Aorta (tissue), 5 donors: ENCODE data around the gene CHCHD6. TPM values are rescaled to one million over a fixed set of nuclear protein-coding genes. Genes with fewer than 3 reads are reported as not detected.
A peak's percentile ranks its signal among the peaks of the same experiment; 100 is the strongest.

Source experiments
- ATAC-seq: fragments of 200-7000 bp; cut with Tn5 transposase; one replicate; pipeline ENCODE4 v1.9.1; 2022; ENCODE audit warnings: moderate library complexity; ENCODE audit not compliant: low FRiP score
- DNase-seq, 2 donors: peaks; one replicate each; pipeline ENCODE4 v3.0.0-alpha.2; 2020
- H3K27ac ChIP-seq, 2 donors: one replicate each; pipeline ENCODE4 v1.5.1; 2013; ENCODE audit warnings: low read length in 2 of 2, mild to moderate bottlenecking in 2 of 2, moderate library complexity in 2 of 2, control low read depth in 1 of 2, inconsistent platforms in 1 of 2, low read depth in 1 of 2
- H3K27me3 ChIP-seq, 2 donors: one replicate each; pipeline ENCODE4 v1.6.1; 2013; ENCODE audit warnings: control low read depth in 1 of 2, low read length in 1 of 2, mild to moderate bottlenecking in 1 of 2, moderate library complexity in 1 of 2; ENCODE audit not compliant: insufficient read depth in 2 of 2, control insufficient read depth in 1 of 2
- H3K36me3 ChIP-seq, 2 donors: one replicate each; pipeline ENCODE4 v1.6.1; 2013; ENCODE audit warnings: control low read depth in 1 of 2, low read length in 1 of 2, mild to moderate bottlenecking in 1 of 2; ENCODE audit not compliant: insufficient read depth in 2 of 2, control insufficient read depth in 1 of 2
- H3K4me1 ChIP-seq, 2 donors: one replicate each; pipeline ENCODE4 v1.6.1; 2013; ENCODE audit warnings: low read length in 2 of 2, control low read depth in 1 of 2, mild to moderate bottlenecking in 1 of 2, moderate library complexity in 1 of 2; ENCODE audit not compliant: insufficient read depth in 2 of 2, control insufficient read depth in 1 of 2
- H3K4me3 ChIP-seq, 2 donors: one replicate each; pipeline ENCODE4 v1.5.1; 2013; ENCODE audit warnings: low read length in 2 of 2, control low read depth in 1 of 2, mild to moderate bottlenecking in 1 of 2
- H3K9me3 ChIP-seq: one replicate; pipeline ENCODE4 v1.6.1; 2013; ENCODE audit warnings: mild to moderate bottlenecking, low read length; ENCODE audit not compliant: control insufficient read depth
- WGBS, 2 donors: extraction: QIAGEN DNeasy Blood & Tissue Kit; methylation state at CpG; one replicate each; pipeline ENCODE4 v1.1.7; 2013; 5-methylcytosine and 5-hydroxymethylcytosine counted together
- intact Hi-C, 2 donors: fragments of 100-400 bp; cut with DNase I; formaldehyde crosslinking; loops; one replicate each; pipeline versions ENCODE4 v1.14.2 to v1.15.0; 2022
- polyA plus RNA-seq, 2 donors: library from polyadenylated mRNA; stranded (reverse); fragments of 200-250 nt; gene quantifications; one replicate each; pipeline ENCODE4 v1.2.3, GENCODE V29; 2013
- total RNA-seq, 2 donors: library from RNA; stranded (reverse); fragmentation: NEBNext Ultra II Directional; extraction: Animal tissue kit (Norgen Biotek cat#: 25700); gene quantifications; one replicate each; pipeline ENCODE4 v1.2.1, GENCODE V29; 2021
- donor health status: healthy with polysubstance abuse.
- donor health status: Bipolar disorder and iron deficiency.
- donor health status: DM: no; HTN: no; CAD: no.
- donor health status: DM: no; HTN: no; CAD: no.
- donor health status: DM: yes; HTN: yes; CAD: no.

Gene CHCHD6
- total and polyA plus RNA-seq, 4 donors, result 10.8 to 24.6 (median 11.9) TPM

- intact Hi-C loops, result no loop called here
- Histone ChIP-seq H3K36me3 (no peaks in the 10 kb centered on the region), H3K9me3 (no peaks in the 10 kb centered on the region), H3K4me1 (peaks cover 4 to 5% of the 10 kb centered on the region in 2 donors), H3K4me3 (no peak overlapping the region), H3K27ac (no peak overlapping the region), H3K27me3 (no peaks in the 10 kb centered on the region)
- DNase-seq (no peak), ATAC-seq (no peak)
- 92 to 93% methylated on average over 5 of the region's 5 CpGs for WGBS, 2 donors
Observed at GRCh38 chr3:126743350-126743749, 39.3 kb downstream of the CHCHD6 start.

GRCh38 chr3:126743781-126744180, 39.7 kb downstream of the CHCHD6 start:
- Histone ChIP-seq H3K4me3 (no peak overlapping the region), H3K9me3 (no peaks in the 10 kb centered on the region), H3K27ac (no peak overlapping the region), H3K27me3 (no peaks in the 10 kb centered on the region), H3K36me3 (no peaks in the 10 kb centered on the region), H3K4me1 (peaks cover 4 to 5% of the 10 kb centered on the region in 2 donors)
- ATAC-seq (no peak), DNase-seq (no peak)
- 67 to 78% methylated on average over 5 of the region's 5 CpGs for WGBS, 2 donors
- intact Hi-C loops, result no loop called here

GRCh38 chr3:126745760-126746394, 41.8 kb downstream of the CHCHD6 start:
- whole genome bisulfite sequencing, 2 donors, result 45 to 67% methylated on average over 6 of the region's 6 CpGs
- intact Hi-C loops, result loop anchor here (5.0 kb wide), 2 partner anchors 64 to 801 kb away; no protein-coding TSS in a partner anchor
- Histone ChIP-seq H3K4me1 (peaks cover 4 to 5% of the 10 kb centered on the region in 2 donors), H3K36me3 (no peaks in the 10 kb centered on the region), H3K9me3 (no peaks in the 10 kb centered on the region), H3K27me3 (no peaks in the 10 kb centered on the region), H3K4me3 (no peak overlapping the region), H3K27ac (peak overlapping the region; percentile 53 to 88)
- DNase-seq (no peak), ATAC-seq (peak; percentile 16)

GRCh38 chr3:126746395-126747177, 42.5 kb downstream of the CHCHD6 start:
- H3K27me3 ChIP-seq, result no peaks in the 10 kb centered on the region
- peak overlapping the region; percentile 53 to 88 for H3K27ac ChIP-seq

GRCh38 chr3:126747768-126748167, 43.7 kb downstream of the CHCHD6 start:
- peak in 1 of 2 donors; percentile 75 for DNase-seq
- 97 to 98% methylated on average over 6 of the region's 6 CpGs for WGBS, 2 donors
- intact Hi-C loops, result loop anchor here (5.0 kb wide), 2 partner anchors 65 to 800 kb away; no protein-coding TSS in a partner anchor
- Histone ChIP-seq H3K4me3 (no peak overlapping the region), H3K27me3 (no peaks in the 10 kb centered on the region), H3K27ac (no peak overlapping the region), H3K4me1 (peaks cover 4 to 5% of the 10 kb centered on the region in 2 donors), H3K36me3 (no peaks in the 10 kb centered on the region), H3K9me3 (no peaks in the 10 kb centered on the region)
- no peak for ATAC-seq

More at GRCh38 chr3:126746395-126747177, 42.5 kb downstream of the CHCHD6 start:
- DNase-seq (peak in 1 of 2 donors; percentile 79), ATAC-seq (peak; percentile 74)
- intact Hi-C loops, result loop anchor here (5.0 kb wide), 2 partner anchors 64 to 801 kb away; no protein-coding TSS in a partner anchor
- Histone ChIP-seq H3K4me1 (peaks cover 4 to 5% of the 10 kb centered on the region in 2 donors), H3K4me3 (no peak overlapping the region), H3K36me3 (no peaks in the 10 kb centered on the region), H3K9me3 (no peaks in the 10 kb centered on the region)
- WGBS, 2 donors, result 13 to 16% methylated on average over 18 of the region's 18 CpGs

GRCh38 chr3:126748701-126749546, 44.9 kb downstream of the CHCHD6 start:
- Histone ChIP-seq H3K4me1 (peaks cover 4 to 5% of the 10 kb centered on the region in 2 donors), H3K4me3 (no peak overlapping the region), H3K27ac (no peak overlapping the region), H3K9me3 (no peaks in the 10 kb centered on the region), H3K27me3 (no peaks in the 10 kb centered on the region), H3K36me3 (no peaks in the 10 kb centered on the region)
- 96 to 97% methylated on average over 5 of the region's 5 CpGs for WGBS, 2 donors
- DNase-seq (no peak), ATAC-seq (no peak)
- intact Hi-C loops, result loop anchor here (5.0 kb wide), 2 partner anchors 67 to 798 kb away; no protein-coding TSS in a partner anchor

- intact Hi-C loops, result loop anchor here (5.0 kb wide), 2 partner anchors 67 to 798 kb away; no protein-coding TSS in a partner anchor
- H3K4me1 ChIP-seq, result peaks cover 4 to 5% of the 10 kb centered on the region in 2 donors
Observed at GRCh38 chr3:126749547-126749875, 45.5 kb downstream of the CHCHD6 start.

More at GRCh38 chr3:126749547-126749875, 45.5 kb downstream of the CHCHD6 start:
- no peaks in the 10 kb centered on the region for H3K36me3 ChIP-seq
- ATAC-seq (no peak), DNase-seq (no peak)
- H3K27ac ChIP-seq, result no peak overlapping the region
- H3K4me3 ChIP-seq, result no peak overlapping the region
- 85 to 90% methylated on average over 3 of the region's 3 CpGs for WGBS, 2 donors
- no peaks in the 10 kb centered on the region for H3K27me3 ChIP-seq
- no peaks in the 10 kb centered on the region for H3K9me3 ChIP-seq
